SU-DHL-6 (cell line): ENCODE results near the gene CCNDBP1.

ENCODE experiments used
- H2AFZ ChIP-seq: fragments of 200-600 bp; sonication (generic); 2 replicates; pipeline ENCODE4 v1.6.1; 2014; ENCODE audit warnings: low read depth, mild to moderate bottlenecking, moderate library complexity, mixed read lengths, antibody characterized with exemption, low read length; ENCODE audit not compliant: severe bottlenecking
- H3F3A ChIP-seq: fragments of 200-600 bp; shearing (Covaris generic); 2 replicates; pipeline ENCODE4 v1.6.0; 2016; ENCODE audit warnings: antibody characterized with exemption, mild to moderate bottlenecking; ENCODE audit not compliant: insufficient read depth
- H3K27ac ChIP-seq: fragments of 200-600 bp; sonication (generic); 2 replicates; pipeline ENCODE4 v1.5.1; 2016; ENCODE audit warnings: low read depth, mild to moderate bottlenecking, low read length, moderate library complexity, mixed read lengths
- H3K27me3 ChIP-seq: fragments of 200-600 bp; sonication (generic), shearing (Covaris generic); 2 replicates; pipeline ENCODE4 v1.6.0; 2014; ENCODE audit warnings: mild to moderate bottlenecking, low read length
- H3K36me3 ChIP-seq: fragments of 200-600 bp; sonication (generic); 2 replicates; pipeline ENCODE4 v1.6.1; 2014; ENCODE audit warnings: mild to moderate bottlenecking, low read length, mixed read lengths
- H3K4me2 ChIP-seq: fragments of 300-600, 200-600 bp; shearing (Covaris generic), sonication (generic); 2 replicates; pipeline ENCODE4 v1.6.0; 2014; ENCODE audit warnings: low read length, low read depth, mild to moderate bottlenecking; ENCODE audit not compliant: poor library complexity, severe bottlenecking
- H3K4me3 ChIP-seq: fragments of 200-600 bp; sonication (generic); 2 replicates; pipeline ENCODE4 v1.5.1; 2014; ENCODE audit warnings: antibody characterized with exemption, low read length, mild to moderate bottlenecking, mixed read lengths; ENCODE audit not compliant: insufficient read depth, poor library complexity, severe bottlenecking
- H3K79me2 ChIP-seq: fragments of 200-600 bp; sonication (generic); 2 replicates; pipeline ENCODE4 v1.6.1; 2014; ENCODE audit warnings: mild to moderate bottlenecking, low read length, moderate library complexity; ENCODE audit not compliant: insufficient read depth
- H3K9ac ChIP-seq: fragments of 200-600 bp; sonication (generic); 2 replicates; pipeline ENCODE4 v1.7.0; 2014; ENCODE audit warnings: mild to moderate bottlenecking, low read length
- H3K9me2 ChIP-seq: fragments of 200-600 bp; sonication (generic); replicated peaks from 2 replicates; pipeline ENCODE4 v1.6.1; 2014; ENCODE audit warnings: low read length; ENCODE audit not compliant: insufficient read depth
- H3K9me3 ChIP-seq: fragments of 200-600 bp; sonication (generic); 2 replicates; pipeline ENCODE4 v1.6.1; 2014; ENCODE audit warnings: low read length, mixed read lengths; ENCODE audit not compliant: insufficient read depth
- H4K20me1 ChIP-seq: fragments of 200-600 bp; sonication (generic); 2 replicates; pipeline ENCODE4 v1.6.1; 2014; ENCODE audit warnings: low read depth, mild to moderate bottlenecking, antibody characterized with exemption, low read length, moderate library complexity, mixed read lengths
- EZH2phosphoT487 ChIP-seq: fragments of 200-600 bp; sonication (generic), shearing (Covaris generic); conservative IDR thresholded peaks from 2 replicates; pipeline ENCODE4 v1.6.1; 2018; ENCODE audit warnings: mild to moderate bottlenecking, antibody characterized with exemption, low read length, moderate library complexity, mixed read lengths
- TF ChIP-seq, protein P1 (sequence below): fragments of 200-600 bp; sonication (generic); IDR thresholded peaks from one replicate; pipeline ENCODE4 v1.5.1; 2017; ENCODE audit warnings: antibody characterized with exemption, mild to moderate bottlenecking, low read length, moderate library complexity; ENCODE audit not compliant: insufficient read depth, poor library complexity, severe bottlenecking

The CCNDBP1 gene

DNA sequence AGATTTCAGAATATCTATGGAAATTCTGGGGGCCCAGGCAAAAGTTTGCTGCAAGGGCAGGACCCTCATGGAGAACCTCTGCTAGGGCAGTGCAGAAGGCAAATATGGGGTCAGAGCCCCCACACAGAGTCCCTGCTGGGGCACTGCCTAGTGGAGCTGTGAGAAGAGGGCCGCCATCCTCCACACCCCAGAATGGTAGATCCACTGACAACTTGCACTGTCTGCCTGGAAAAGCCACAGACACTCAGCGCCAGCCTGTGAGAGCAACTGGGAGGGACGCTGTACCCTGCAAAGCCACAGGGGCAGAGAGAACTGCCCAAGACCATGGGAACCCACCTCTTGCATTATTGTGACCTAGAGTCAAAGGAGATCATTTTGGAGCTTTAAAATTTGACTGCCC, 13.8 kb downstream of the CCNDBP1 start:
- Histone ChIP-seq H4K20me1 (no peaks in the 10 kb centered on the region), H2AFZ (no peak overlapping the region), H3K79me2 (no peaks in the 10 kb centered on the region), H3F3A (no peaks in the 10 kb centered on the region), H3K27me3 (no peaks in the 10 kb centered on the region), H3K4me3 (no peak overlapping the region), H3K9me2 (no peaks in the 10 kb centered on the region), H3K27ac (no peak overlapping the region), H3K9ac (no peak overlapping the region), H3K4me2 (no peak overlapping the region), H3K36me3 (peaks cover 12% of the 10 kb centered on the region; the same call in 1 of the 2 replicates), H3K9me3 (no peaks in the 10 kb centered on the region)
- TF ChIP-seq EZH2phosphoT487: no peak
- TF ChIP-seq, protein P1, sequence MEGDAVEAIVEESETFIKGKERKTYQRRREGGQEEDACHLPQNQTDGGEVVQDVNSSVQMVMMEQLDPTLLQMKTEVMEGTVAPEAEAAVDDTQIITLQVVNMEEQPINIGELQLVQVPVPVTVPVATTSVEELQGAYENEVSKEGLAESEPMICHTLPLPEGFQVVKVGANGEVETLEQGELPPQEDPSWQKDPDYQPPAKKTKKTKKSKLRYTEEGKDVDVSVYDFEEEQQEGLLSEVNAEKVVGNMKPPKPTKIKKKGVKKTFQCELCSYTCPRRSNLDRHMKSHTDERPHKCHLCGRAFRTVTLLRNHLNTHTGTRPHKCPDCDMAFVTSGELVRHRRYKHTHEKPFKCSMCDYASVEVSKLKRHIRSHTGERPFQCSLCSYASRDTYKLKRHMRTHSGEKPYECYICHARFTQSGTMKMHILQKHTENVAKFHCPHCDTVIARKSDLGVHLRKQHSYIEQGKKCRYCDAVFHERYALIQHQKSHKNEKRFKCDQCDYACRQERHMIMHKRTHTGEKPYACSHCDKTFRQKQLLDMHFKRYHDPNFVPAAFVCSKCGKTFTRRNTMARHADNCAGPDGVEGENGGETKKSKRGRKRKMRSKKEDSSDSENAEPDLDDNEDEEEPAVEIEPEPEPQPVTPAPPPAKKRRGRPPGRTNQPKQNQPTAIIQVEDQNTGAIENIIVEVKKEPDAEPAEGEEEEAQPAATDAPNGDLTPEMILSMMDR: no peak

DNA sequence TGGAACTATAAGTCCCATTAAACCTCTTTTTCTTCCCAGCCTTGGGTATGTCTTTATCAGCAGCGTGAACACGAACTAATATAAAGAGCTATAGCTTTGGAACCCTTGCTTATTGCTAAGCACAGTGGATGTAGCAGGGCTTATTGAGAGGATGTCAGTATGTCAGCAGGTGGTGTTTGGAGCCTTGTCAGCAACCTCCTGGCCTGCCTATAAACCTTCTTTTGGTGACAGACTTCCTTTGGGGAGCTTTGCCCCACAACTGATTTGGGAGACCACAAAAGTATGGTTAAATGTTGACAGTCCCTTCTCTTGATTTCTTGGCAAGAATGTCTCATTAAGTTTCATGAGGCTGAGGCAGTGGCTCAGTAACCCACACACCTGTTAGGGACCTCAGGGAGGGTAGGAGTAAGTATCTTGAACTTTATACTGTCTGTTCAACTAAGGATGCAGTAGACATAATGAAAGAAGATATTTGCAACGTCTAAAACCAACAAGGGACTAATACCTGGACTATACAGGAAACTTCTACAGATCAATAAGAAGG, 14.8 kb downstream of the CCNDBP1 start:
- H3F3A ChIP-seq: no peaks in the 10 kb centered on the region
- H2AFZ ChIP-seq: no peak overlapping the region
- peaks cover 8% of the 10 kb centered on the region; the same call in 1 of the 2 replicates for H3K36me3 ChIP-seq
- H3K4me2 ChIP-seq: no peak overlapping the region
- no peaks in the 10 kb centered on the region for H3K27me3 ChIP-seq
- no peak overlapping the region for H3K4me3 ChIP-seq
- H4K20me1 ChIP-seq: no peaks in the 10 kb centered on the region
- no peak overlapping the region for H3K9ac ChIP-seq
- TF ChIP-seq, protein P1: no peak
- H3K79me2 ChIP-seq: no peaks in the 10 kb centered on the region
- H3K27ac ChIP-seq: no peak overlapping the region
- H3K9me3 ChIP-seq: no peaks in the 10 kb centered on the region
- H3K9me2 ChIP-seq: no peaks in the 10 kb centered on the region

DNA sequence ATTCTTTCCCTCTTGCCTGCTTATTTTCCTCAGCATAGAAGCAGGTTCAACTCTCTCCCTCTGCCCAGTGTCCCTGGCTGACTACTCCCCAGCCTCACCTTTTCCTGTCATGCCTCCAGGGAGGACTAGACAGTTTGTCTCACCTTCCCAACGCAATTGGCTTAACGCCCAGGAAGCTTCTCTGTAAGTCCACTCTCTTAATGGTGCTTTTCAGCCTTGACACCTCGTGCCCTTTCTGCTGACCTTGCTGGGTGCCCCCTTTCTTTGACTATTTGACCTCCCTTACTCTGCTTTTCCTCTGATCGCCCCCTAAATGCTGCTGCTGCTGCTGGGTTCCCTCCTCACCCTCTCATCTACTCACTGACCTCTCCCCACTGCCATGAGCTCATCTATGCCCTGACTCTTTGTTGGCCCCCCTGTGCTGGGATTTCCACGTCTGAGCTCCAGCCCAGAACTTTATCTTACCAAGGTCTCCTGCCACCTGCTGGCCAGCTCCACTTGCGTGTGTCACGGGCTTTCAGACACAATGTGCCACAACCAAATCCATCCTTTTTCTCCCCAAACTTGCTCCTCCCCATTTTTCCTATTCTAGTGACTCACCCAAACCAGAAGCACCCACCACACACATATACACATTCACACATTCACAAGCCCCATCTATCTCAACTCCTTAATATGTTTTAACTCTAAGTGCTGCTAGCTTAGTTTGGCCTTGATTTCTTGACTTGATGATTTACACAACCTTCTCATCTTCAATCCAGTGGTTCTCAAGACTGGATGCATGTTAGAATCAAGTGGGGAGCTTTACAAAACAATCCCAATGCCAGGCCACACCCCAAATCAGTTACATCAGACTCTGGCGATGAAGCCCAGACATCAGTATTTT, 19.1 kb downstream of the CCNDBP1 start:
- Histone ChIP-seq H3K9me3 (no peaks in the 10 kb centered on the region), H3K4me3 (no peak overlapping the region), H3K9me2 (no peaks in the 10 kb centered on the region), H3K36me3 (no peaks in the 10 kb centered on the region), H3K27me3 (no peaks in the 10 kb centered on the region), H3K27ac (no peak overlapping the region), H3K4me2 (no peak overlapping the region), H2AFZ (no peak overlapping the region), H4K20me1 (no peaks in the 10 kb centered on the region), H3K9ac (no peak overlapping the region), H3F3A (no peaks in the 10 kb centered on the region), H3K79me2 (no peaks in the 10 kb centered on the region)
- TF ChIP-seq, protein P1: peak; percentile 82
- no peak for TF ChIP-seq EZH2phosphoT487
